GM19372 (cell line): Measurements from ENCODE around the gene SRP9.
A peak's percentile ranks its signal among the peaks of the same experiment; 100 is the strongest.
"Not testable (repeated sequence)": the region's sequence is repeated elsewhere in the genome, so short reads cannot be mapped to it uniquely, and the experiment has no call there.

Experiments used
- ATAC-seq: cut with Tn5 transposase; IDR thresholded peaks from one replicate; pipeline ENCODE4 v1.9.1; 2021; ENCODE audit warnings: mild to moderate bottlenecking, low read depth, moderate library complexity; ENCODE audit not compliant: unreplicated experiment

The SRP9 gene

GRCh38 chr1:225772848-225773247 lies 4.8 kb upstream of the SRP9 start:
- no peak for ATAC-seq

GRCh38 chr1:225774281-225775147 lies 3.1 kb upstream of the SRP9 start:
- no peak for ATAC-seq

- ATAC-seq, result no peak
Measured at GRCh38 chr1:225776294-225776693, 1.3 kb upstream of the SRP9 start.

- ATAC-seq, result peak; percentile 9
Measured at GRCh38 chr1:225777058-225777582, 506 bp upstream of the SRP9 start.

- ATAC-seq, result no peak
Measured at GRCh38 chr1:225778337-225778669, 677 bp downstream of the SRP9 start.

- not testable (repeated sequence) for ATAC-seq
Measured at GRCh38 chr1:225779165-225779564, 1.5 kb downstream of the SRP9 start.

GRCh38 chr1:225780134-225780533 lies 2.5 kb downstream of the SRP9 start:
- no peak for ATAC-seq

GRCh38 chr1:225780630-225781029 lies 3.0 kb downstream of the SRP9 start:
- ATAC-seq, result no peak

- not testable (repeated sequence) for ATAC-seq
Measured at GRCh38 chr1:225789142-225789541, 11.5 kb downstream of the SRP9 start.

GRCh38 chr1:225794954-225795353 lies 17.3 kb downstream of the SRP9 start:
- ATAC-seq, result no peak

- not testable (repeated sequence) for ATAC-seq
Measured at GRCh38 chr1:225796097-225796496, 18.5 kb downstream of the SRP9 start.

GRCh38 chr1:225801146-225801545 lies 23.5 kb downstream of the SRP9 start:
- not testable (repeated sequence) for ATAC-seq

- no peak for ATAC-seq
Measured at GRCh38 chr1:225806249-225806648, 28.6 kb downstream of the SRP9 start.

- not testable (repeated sequence) for ATAC-seq
Measured at GRCh38 chr1:225806736-225807135, 29.1 kb downstream of the SRP9 start.

- no peak for ATAC-seq
Measured at GRCh38 chr1:225808136-225808535, 30.5 kb downstream of the SRP9 start.

GRCh38 chr1:225809842-225810578 lies 32.4 kb downstream of the SRP9 start, which contains the start of gene EPHX1:
Gene EPHX1 (plus strand): TSS chr1:225810124. CDS start chr1:225828730, 18,606 bp downstream.
- ATAC-seq, result peak; percentile 94

GRCh38 chr1:225810579-225811538 lies 33.2 kb downstream of the SRP9 start:
- ATAC-seq, result not testable (repeated sequence)

GRCh38 chr1:225811622-225812487 lies 34.2 kb downstream of the SRP9 start:
- ATAC-seq, result no peak

GRCh38 chr1:225812488-225813213 lies 35.0 kb downstream of the SRP9 start:
- no peak for ATAC-seq
